ENCODE measurements around the gene CTNND1. TPM values are rescaled to one million over a fixed set of nuclear protein-coding genes. Genes with fewer than 3 reads are reported as not detected.

The CTNND1 gene
- total and polyA plus RNA-seq, 10 of the 15 experiments (the other 5 are each of a cell fraction or from before 2014, with no cell fraction given), result 4.7 to 70.0 (median 30.0) TPM

DNA sequence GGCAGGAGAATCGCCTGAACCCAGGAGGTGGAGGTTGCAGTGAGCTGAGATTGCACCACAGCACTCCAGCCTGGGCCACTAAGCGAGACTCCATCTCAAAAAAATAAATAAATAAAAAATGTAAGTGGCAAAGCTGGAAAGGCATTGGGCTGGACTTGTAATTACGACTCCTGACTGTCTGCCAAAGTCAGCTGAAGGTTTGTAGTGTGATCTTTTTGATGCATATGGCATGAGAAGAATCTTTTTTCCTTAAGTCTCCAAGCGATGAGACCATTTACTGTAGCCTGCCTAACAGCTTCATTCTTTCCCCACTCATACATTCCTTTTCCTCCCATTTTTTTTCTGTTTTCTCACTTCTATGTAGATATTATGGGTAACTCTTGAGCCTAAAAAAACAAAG lies 24.8 kb downstream of the CTNND1 start:
- no peaks in the 10 kb centered on the region for H3K9me3 ChIP-seq (replicated peaks; ENCODE audit: control insufficient read depth, insufficient read depth, low read length)
- peaks cover 2 to 4% of the 10 kb centered on the region in 2 experiments; a peak in 2 of 4 replicates for H3K36me3 ChIP-seq (ENCODE audit: control insufficient read depth in 2 of 2, insufficient read depth in 2 of 2, low read length in 1 of 2)
- intact Hi-C loops (cut with micrococcal nuclease; ENCODE audit: unreplicated experiment) (loop anchor here (10.0 kb wide), 1 partner anchor 222 kb away; the partner anchor contains the start of gene UBE2L6), in situ Hi-C loops (cut with MboI) (no loop called here)
- 82% methylated on average over 4 of the region's 4 CpGs for WGBS (ENCODE audit: insufficient coverage, insufficient replicate concordance, low lambda C conversion rate, missing lambda C conversion rate)
- no peak overlapping the region for H3K9ac ChIP-seq (ENCODE audit: control insufficient read depth, insufficient read depth, low read length)
- no peak for TF ChIP-seq CUX1 (IDR thresholded peaks at IDR 0.05; ENCODE audit: insufficient replicate concordance, low read depth, low read length)
- TF ChIP-seq EZH2 (IDR thresholded peaks at IDR 0.05; ENCODE audit: borderline replicate concordance, control insufficient read depth, low read depth, low read length), result no peak
- TF ChIP-seq NR2C2 (IDR thresholded peaks at IDR 0.05; ENCODE audit: borderline replicate concordance, control insufficient read depth, insufficient read length, low read depth), result no peak
- no peak for TF ChIP-seq ATF7 (IDR thresholded peaks at IDR 0.05; ENCODE audit: low read depth)
- ATAC-seq (no peak), FAIRE-seq (no peak), DNase-seq (ENCODE audit: low read depth, low spot score) (no peak)
- H3K4me3 ChIP-seq, result no peak overlapping the region
- H3K79me2 ChIP-seq (ENCODE audit: control insufficient read depth, insufficient read depth, low read length), result peaks cover 85% of the 10 kb centered on the region
- SMC1A ChIA-PET (ENCODE audit: uncharacterized antibody, unreplicated experiment), result interaction anchor here (0.7 to 13.0 kb wide), 3 partner anchors 9 to 24 kb away, joined by 3 to 197 read pairs (median 5); partner anchors contain the start of gene CTNND1
- no peak overlapping the region; the same call in 1 of the 2 replicates for H3K27ac ChIP-seq (ENCODE audit: control insufficient read depth, insufficient read depth)
- BruUV-seq (replicated peaks), result no TSS peak
- no peak overlapping the region for H3K4me2 ChIP-seq (ENCODE audit: control insufficient read depth, insufficient read depth)
- H3K27me3 ChIP-seq (replicated peaks in 1 of 2; ENCODE audit: control insufficient read depth in 2 of 2, insufficient read depth in 2 of 2, low read length in 1 of 2), result no peaks in the 10 kb centered on the region
- RAD21 ChIA-PET (ENCODE audit: unreplicated experiment), result interaction anchor here (1.0 to 6.2 kb wide), 2 partner anchors 14 to 24 kb away, joined by 3 to 73 read pairs; partner anchors contain the start of gene CTNND1
- POLR2A ChIA-PET, result interaction anchor here (0.7 to 1.2 kb wide), 2 partner anchors 20 to 22 kb away, joined by 4 to 6 read pairs; no protein-coding TSS in a partner anchor
- no peaks in the 10 kb centered on the region for H4K20me1 ChIP-seq (ENCODE audit: control insufficient read depth, insufficient read depth)
- peaks cover 41% of the 10 kb centered on the region for H3K4me1 ChIP-seq (ENCODE audit: control insufficient read depth, insufficient read depth, low read length)
- no peak overlapping the region for H2AFZ ChIP-seq (ENCODE audit: control insufficient read depth, low read depth, low read length)
- CTCF ChIA-PET, result interaction anchor here (0.6 to 6.3 kb wide), 4 partner anchors 8 to 23 kb away, joined by 3 to 62 read pairs (median 18); partner anchors contain the start of gene CTNND1

All from GM12878 (cell line).